Brain microvascular endothelial cell (primary cell): ENCODE measurements around the gene OTOF.

Experiments
- DNase-seq: peaks from one replicate; pipeline ENCODE4 v3.0.0-alpha.2; 2020
- H3K27ac ChIP-seq: fragments of 250-450 bp; sonication (Bioruptor Pico); 2 replicates; pipeline ENCODE4 v1.5.1; 2020; ENCODE audit warnings: mild to moderate bottlenecking, moderate library complexity
- H3K27me3 ChIP-seq: fragments of 250-450 bp; sonication (Bioruptor Pico); replicated peaks from 2 replicates; pipeline ENCODE4 v1.5.1; 2020; ENCODE audit warnings: mild to moderate bottlenecking
- H3K36me3 ChIP-seq: fragments of 250-450 bp; sonication (Bioruptor Pico); replicated peaks from 2 replicates; pipeline ENCODE4 v1.5.1; 2020; ENCODE audit warnings: mild to moderate bottlenecking
- H3K4me3 ChIP-seq: 2 replicates; pipeline ENCODE4 v1.5.1; 2011; ENCODE audit warnings: low read depth, mild to moderate bottlenecking, control low read depth, low read length, moderate library complexity
- in situ Hi-C: cut with HindIII; loops from 2 replicates; pipeline ENCODE4 v1.10.0; 2017; ENCODE audit warnings: low sequenced_read_pairs, low pct_ligation_motif_present
- TF ChIP-seq, protein P1 (sequence below): IDR thresholded peaks from 2 replicates; pipeline ENCODE4 v1.5.1; 2011; ENCODE audit warnings: low read depth, mild to moderate bottlenecking, moderate library complexity, low read length, control low read depth, inconsistent platforms; ENCODE audit errors: missing control alignments

The OTOF gene

DNA sequence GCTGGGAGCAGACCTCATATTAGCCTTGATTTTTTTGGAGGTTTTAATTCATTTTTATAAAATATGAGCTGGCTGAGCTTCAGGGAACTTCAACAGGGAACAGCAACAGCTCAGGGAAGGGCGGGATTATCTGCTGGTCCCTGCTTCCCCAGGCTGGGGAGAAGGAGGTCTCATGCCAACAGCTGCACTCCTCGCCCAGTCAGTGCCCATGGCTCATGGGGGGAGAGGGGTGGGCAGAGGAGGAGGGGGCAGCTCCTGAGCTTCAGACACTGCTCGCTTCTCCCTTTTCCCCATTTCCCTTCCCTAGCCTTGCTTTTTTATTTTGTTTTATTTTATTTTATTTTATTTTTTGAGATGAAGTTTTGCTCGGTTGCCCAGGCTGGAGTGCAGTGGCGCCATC lies 442 bp upstream of the OTOF start:
- in situ Hi-C loops, result no loop called here
- no peak overlapping the region for H3K27ac ChIP-seq
- H3K36me3 ChIP-seq, result no peaks in the 10 kb centered on the region
- no peak for DNase-seq
- H3K4me3 ChIP-seq, result no peak overlapping the region
- H3K27me3 ChIP-seq, result no peaks in the 10 kb centered on the region
- TF ChIP-seq, protein P1, sequence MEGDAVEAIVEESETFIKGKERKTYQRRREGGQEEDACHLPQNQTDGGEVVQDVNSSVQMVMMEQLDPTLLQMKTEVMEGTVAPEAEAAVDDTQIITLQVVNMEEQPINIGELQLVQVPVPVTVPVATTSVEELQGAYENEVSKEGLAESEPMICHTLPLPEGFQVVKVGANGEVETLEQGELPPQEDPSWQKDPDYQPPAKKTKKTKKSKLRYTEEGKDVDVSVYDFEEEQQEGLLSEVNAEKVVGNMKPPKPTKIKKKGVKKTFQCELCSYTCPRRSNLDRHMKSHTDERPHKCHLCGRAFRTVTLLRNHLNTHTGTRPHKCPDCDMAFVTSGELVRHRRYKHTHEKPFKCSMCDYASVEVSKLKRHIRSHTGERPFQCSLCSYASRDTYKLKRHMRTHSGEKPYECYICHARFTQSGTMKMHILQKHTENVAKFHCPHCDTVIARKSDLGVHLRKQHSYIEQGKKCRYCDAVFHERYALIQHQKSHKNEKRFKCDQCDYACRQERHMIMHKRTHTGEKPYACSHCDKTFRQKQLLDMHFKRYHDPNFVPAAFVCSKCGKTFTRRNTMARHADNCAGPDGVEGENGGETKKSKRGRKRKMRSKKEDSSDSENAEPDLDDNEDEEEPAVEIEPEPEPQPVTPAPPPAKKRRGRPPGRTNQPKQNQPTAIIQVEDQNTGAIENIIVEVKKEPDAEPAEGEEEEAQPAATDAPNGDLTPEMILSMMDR, result no peak

DNA sequence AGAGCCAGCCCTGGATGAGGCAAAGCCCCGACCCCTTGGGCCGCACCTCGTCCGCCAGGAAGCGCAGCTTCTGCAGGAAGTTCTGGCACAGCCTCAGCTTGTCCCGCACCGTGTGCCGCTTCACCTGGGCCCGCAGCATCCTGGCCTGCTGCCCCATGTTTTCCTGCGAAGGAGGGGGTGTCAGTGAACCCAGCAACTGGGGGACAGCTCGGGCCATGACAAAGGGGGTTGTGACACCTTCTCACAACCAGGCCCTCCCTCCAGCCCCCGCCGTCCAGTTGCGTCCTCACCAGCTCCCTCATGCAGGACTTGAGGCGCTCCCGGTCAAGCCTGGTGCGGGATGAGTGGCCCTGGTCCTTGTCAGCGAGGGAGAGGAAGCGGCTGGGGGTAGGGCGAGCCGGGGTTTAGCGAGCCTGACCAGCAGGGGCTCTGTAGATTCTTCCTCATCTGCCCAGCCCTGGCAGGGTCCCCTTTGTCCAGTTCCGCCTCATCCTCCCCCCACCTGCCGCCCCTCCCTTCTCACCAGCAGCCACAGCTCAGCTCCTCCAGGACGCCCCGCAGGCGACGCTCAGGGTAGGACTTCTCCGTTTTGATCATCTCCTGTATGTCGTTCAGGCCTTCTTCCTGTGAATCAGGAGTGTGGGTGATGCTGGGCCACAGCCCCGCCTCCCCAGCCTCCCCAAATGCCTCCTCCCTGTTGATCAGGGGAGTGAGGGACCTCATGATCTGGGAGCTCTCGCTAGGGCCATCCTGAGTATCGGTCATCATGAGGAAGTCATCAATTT lies 606 bp downstream of the OTOF start:
- no peak for DNase-seq
- in situ Hi-C loops, result no loop called here
- Histone ChIP-seq H3K27me3 (no peaks in the 10 kb centered on the region), H3K4me3 (no peak overlapping the region), H3K36me3 (no peaks in the 10 kb centered on the region), H3K27ac (no peak overlapping the region)
- TF ChIP-seq, protein P1, result no peak

DNA sequence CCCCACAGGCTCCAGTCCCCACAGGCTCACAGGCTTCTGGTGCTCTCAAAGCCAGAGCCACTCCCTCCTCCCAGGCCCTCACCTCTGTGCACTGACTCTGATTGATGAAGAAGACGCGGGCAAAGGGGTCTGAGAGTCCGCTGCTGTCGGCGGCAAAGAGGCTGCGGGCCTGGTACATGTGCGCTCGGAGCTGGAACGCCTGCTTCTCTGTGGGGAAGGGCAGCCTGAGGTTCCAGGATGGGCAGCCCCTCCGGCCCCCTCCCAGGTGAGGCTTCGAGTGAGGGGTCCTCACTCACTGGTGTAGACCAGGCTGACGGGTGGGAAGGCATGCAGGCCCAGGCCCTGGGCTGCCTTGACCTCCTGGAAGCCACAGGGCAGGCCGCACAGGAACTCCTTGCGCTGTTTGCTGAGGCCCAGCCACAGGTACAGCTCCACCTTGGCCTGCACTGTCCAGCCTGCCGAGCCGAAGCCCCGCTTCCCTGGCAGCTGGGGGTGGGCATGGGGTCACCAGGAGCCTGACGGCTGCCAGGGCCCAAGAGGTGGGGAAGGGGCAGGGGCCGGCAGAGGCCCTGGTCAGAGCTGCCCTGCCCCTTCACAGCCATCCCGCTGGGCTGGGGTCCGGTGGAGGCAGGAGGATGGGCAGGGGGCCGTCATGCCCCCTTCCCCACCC lies 2.0 kb downstream of the OTOF start:
- TF ChIP-seq, protein P1, result no peak
- Histone ChIP-seq H3K27me3 (no peaks in the 10 kb centered on the region), H3K27ac (no peak overlapping the region), H3K36me3 (no peaks in the 10 kb centered on the region), H3K4me3 (no peak overlapping the region)
- no peak for DNase-seq
- in situ Hi-C loops, result no loop called here

DNA sequence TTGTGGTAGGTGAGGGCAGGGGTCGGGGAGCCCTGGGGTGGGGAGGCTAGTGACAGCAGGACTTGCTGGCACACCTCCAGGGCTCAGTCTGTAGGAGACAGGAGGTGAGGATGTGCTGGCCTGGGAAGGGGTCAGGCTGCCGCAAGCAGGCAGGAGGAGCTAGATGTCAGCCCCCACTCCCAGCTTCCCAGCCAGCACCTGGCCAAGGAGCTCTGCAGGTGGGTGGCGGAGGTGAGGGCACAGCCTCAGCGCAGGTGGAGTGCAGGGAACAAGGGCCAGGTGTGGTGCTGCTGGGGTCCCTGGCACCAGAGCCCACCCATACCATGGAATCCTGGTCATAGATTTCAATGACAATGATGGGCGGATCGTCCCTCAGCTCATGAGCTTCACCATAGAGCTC lies 2.9 kb downstream of the OTOF start:
- no peak for DNase-seq
- Histone ChIP-seq H3K4me3 (no peak overlapping the region), H3K27me3 (no peaks in the 10 kb centered on the region), H3K27ac (no peak overlapping the region), H3K36me3 (no peaks in the 10 kb centered on the region)
- TF ChIP-seq, protein P1, result no peak
- in situ Hi-C loops, result no loop called here

DNA sequence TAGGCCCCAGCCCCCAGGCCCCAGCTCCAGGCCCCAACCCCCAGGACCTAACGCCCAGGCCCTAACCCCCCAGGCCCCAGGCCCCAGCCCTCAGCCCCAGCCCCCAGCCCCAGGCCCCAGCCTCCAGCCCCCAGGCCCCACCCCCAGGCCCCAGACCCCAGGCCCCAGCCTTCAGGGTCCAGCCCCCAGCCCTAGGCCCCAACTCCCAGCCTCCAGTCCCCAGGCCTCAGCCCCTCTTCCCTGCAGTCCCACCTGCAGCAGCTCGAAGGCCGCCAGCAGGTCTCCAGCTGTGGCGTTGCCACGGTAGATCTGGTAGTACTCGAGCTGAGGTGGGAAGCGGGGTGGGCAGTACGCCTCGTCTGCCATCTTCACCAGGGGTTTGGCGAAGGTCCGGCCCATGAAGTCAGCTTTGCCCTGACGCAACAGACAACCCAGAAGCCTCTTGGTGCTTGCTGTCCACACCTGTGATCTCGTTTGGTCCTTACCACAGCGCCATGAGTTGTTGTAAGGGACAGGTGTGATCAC lies 3.6 kb downstream of the OTOF start:
- TF ChIP-seq, protein P1, result no peak
- Histone ChIP-seq H3K27ac (no peak overlapping the region), H3K36me3 (no peaks in the 10 kb centered on the region), H3K27me3 (no peaks in the 10 kb centered on the region), H3K4me3 (no peak overlapping the region)
- in situ Hi-C loops, result no loop called here
- no peak for DNase-seq
